CD4-positive, alpha-beta T cell (primary cell): ENCODE data around the gene DSCAML1. TPM values are rescaled to one million over a fixed set of nuclear protein-coding genes. Genes with fewer than 3 reads are reported as not detected.
A peak's percentile ranks its signal among the peaks of the same experiment; 100 is the strongest.

Experiments used
- ATAC-seq: fragments of 200-7000 bp; cut with Tn5 transposase; one replicate; pipeline ENCODE4 v1.10.0; 2022; ENCODE audit warnings: mild to moderate bottlenecking; ENCODE audit not compliant: poor library complexity
- CTCF ChIA-PET: fragments of 350-600 bp; sonication (Branson Sonifier 250); formaldehyde crosslinking; loops from one replicate; lab custom pipeline; 2021; ENCODE audit warnings: antibody characterized with exemption, inconsistent platforms; lab: Charles Lee
- POLR2A ChIA-PET: fragments of 350-600 bp; sonication (Branson Sonifier 250); formaldehyde crosslinking; loops from one replicate; lab custom pipeline; 2021; ENCODE audit warnings: antibody characterized with exemption, inconsistent platforms; lab: Charles Lee
- DNase-seq, 14 experiments: peaks; one replicate each; pipeline ENCODE4 v3.0.0-alpha.2; 2013 to 2020; ENCODE audit warnings: mixed read lengths in 2 of 14
- H3K27ac ChIP-seq, 2 donors: one replicate each; pipeline versions ENCODE4 v1.5.1 to v1.7.0; 2013; ENCODE audit warnings: low read length in 2 of 2, low read depth in 1 of 2, mild to moderate bottlenecking in 1 of 2
- H3K27me3 ChIP-seq, 2 experiments: 1 replicate in 1 of 2; 2 replicates in 1 of 2; pipeline versions ENCODE4 v1.6.1 to v1.7.0; 2013; ENCODE audit warnings: low read length in 2 of 2, control low read depth in 1 of 2, mild to moderate bottlenecking in 1 of 2, moderate library complexity in 1 of 2; ENCODE audit not compliant: insufficient read depth in 2 of 2, control insufficient read depth in 1 of 2
- H3K36me3 ChIP-seq: one replicate; pipeline ENCODE4 v1.6.1; 2013; ENCODE audit warnings: low read length, control low read depth; ENCODE audit not compliant: insufficient read depth
- H3K4me1 ChIP-seq: one replicate; pipeline ENCODE4 v1.6.1; 2013; ENCODE audit warnings: low read length, control low read depth; ENCODE audit not compliant: insufficient read depth
- H3K4me3 ChIP-seq: one replicate; pipeline ENCODE4 v1.5.1; 2013; ENCODE audit warnings: mild to moderate bottlenecking, low read length, moderate library complexity
- H3K9me3 ChIP-seq, 2 experiments: 1 replicate in 1 of 2; 2 replicates in 1 of 2; pipeline versions ENCODE4 v1.6.1 to v1.7.0; 2013; ENCODE audit warnings: low read length in 2 of 2, mild to moderate bottlenecking in 2 of 2, control low read depth in 1 of 2, moderate library complexity in 1 of 2; ENCODE audit not compliant: control insufficient read depth in 1 of 2, insufficient read depth in 1 of 2
- H3K27ac Mint-ChIP-seq: one replicate; pipeline ENCODE4 v1.8.0; 2020; ENCODE audit warnings: mixed read lengths
- H3K27me3 Mint-ChIP-seq: one replicate; pipeline ENCODE4 v1.8.0; 2021; ENCODE audit warnings: mixed read lengths
- H3K36me3 Mint-ChIP-seq: one replicate; pipeline ENCODE4 v1.8.0; 2021; ENCODE audit warnings: low read depth, mixed read lengths
- H3K4me1 Mint-ChIP-seq: one replicate; pipeline ENCODE4 v1.8.0; 2021; ENCODE audit warnings: low read depth, mixed read lengths
- H3K4me3 Mint-ChIP-seq: one replicate; pipeline ENCODE4 v1.8.0; 2020; ENCODE audit warnings: mild to moderate bottlenecking, mixed read lengths
- H3K9me3 Mint-ChIP-seq: one replicate; pipeline ENCODE4 v1.8.0; 2020; ENCODE audit warnings: mixed read lengths
- CTCF ChIP-seq: fragments of 200-600 bp; IDR thresholded peaks from one replicate; pipeline ENCODE4 v1.8.0; 2022; ENCODE audit warnings: antibody characterized with exemption, mild to moderate bottlenecking
- intact Hi-C, 2 experiments: fragments of 100-400 bp; cut with DNase I in 1 of 2; cut with micrococcal nuclease in 1 of 2; formaldehyde crosslinking; loops; one replicate each; pipeline versions ENCODE4 v1.15.1 to v1.9.0; 2023 to 2025; cut with DNase I, micrococcal nuclease
- total RNA-seq, 174 experiments: library from RNA in 2 of 174; stranded (reverse) in 2 of 174; gene quantifications; one replicate each; pipeline ENCODE4 v1.2.3 and lab custom pipeline; 2021 to 2026

Gene DSCAML1
- total RNA-seq, 2 experiments from 2014 or later = 0.22 to 0.61 TPM

GRCh38 chr11:117428186-117428855 lies 368.7 kb downstream of the DSCAML1 start:
- Mint-ChIP-seq H3K4me1 (peaks cover 5% of the 10 kb centered on the region), H3K4me3 (no peak overlapping the region), H3K27me3 (no peaks in the 10 kb centered on the region), H3K27ac (no peak overlapping the region), H3K9me3 (no peaks in the 10 kb centered on the region), H3K36me3 (no peaks in the 10 kb centered on the region)
- CTCF ChIA-PET = no interaction called here
- Histone ChIP-seq H3K27me3 (no peaks in the 10 kb centered on the region), H3K4me3 (no peak overlapping the region), H3K9me3 (no peaks in the 10 kb centered on the region), H3K4me1 (peaks cover 8% of the 10 kb centered on the region), H3K36me3 (no peaks in the 10 kb centered on the region), H3K27ac (no peak overlapping the region)
- no peak for ATAC-seq
- POLR2A ChIA-PET = no interaction called here
- no peak for TF ChIP-seq CTCF
- peak in 1 of 14 experiments; percentile 11 for DNase-seq
- intact Hi-C loops = loop anchor here (5.0 to 10.0 kb wide), 3 partner anchors 386 to 744 kb away; no protein-coding TSS in a partner anchor

- Histone ChIP-seq H3K27ac (no peak overlapping the region), H3K9me3 (no peaks in the 10 kb centered on the region), H3K36me3 (no peaks in the 10 kb centered on the region), H3K4me1 (peaks cover 8% of the 10 kb centered on the region), H3K27me3 (no peaks in the 10 kb centered on the region), H3K4me3 (no peak overlapping the region)
- no peak overlapping the region for H3K4me3 Mint-ChIP-seq
- peaks cover 5% of the 10 kb centered on the region for H3K4me1 Mint-ChIP-seq
- H3K9me3 Mint-ChIP-seq = no peaks in the 10 kb centered on the region
- ATAC-seq (no peak), DNase-seq (no peak)
- intact Hi-C loops = loop anchor here (2.0 to 10.0 kb wide), 4 partner anchors 387 to 745 kb away; no protein-coding TSS in a partner anchor
- ChIA-PET POLR2A (no interaction called here), CTCF (no interaction called here)
- no peak for TF ChIP-seq CTCF
- no peaks in the 10 kb centered on the region for H3K36me3 Mint-ChIP-seq
- H3K27ac Mint-ChIP-seq = no peak overlapping the region
- no peaks in the 10 kb centered on the region for H3K27me3 Mint-ChIP-seq
Observed at GRCh38 chr11:117427356-117427874, 369.6 kb downstream of the DSCAML1 start.

- Mint-ChIP-seq H3K36me3 (no peaks in the 10 kb centered on the region), H3K9me3 (no peaks in the 10 kb centered on the region), H3K4me1 (peaks cover 5% of the 10 kb centered on the region), H3K27ac (no peak overlapping the region), H3K4me3 (no peak overlapping the region), H3K27me3 (no peaks in the 10 kb centered on the region)
- H3K27me3 ChIP-seq = no peaks in the 10 kb centered on the region
- H3K27ac ChIP-seq = no peak overlapping the region
- CTCF ChIA-PET = no interaction called here
- intact Hi-C loops = loop anchor here (1.0 to 10.0 kb wide), 5 partner anchors 388 to 745 kb away; no protein-coding TSS in a partner anchor
- no peak overlapping the region for H3K4me3 ChIP-seq
- TF ChIP-seq CTCF = no peak
- no peak for DNase-seq
- H3K4me1 ChIP-seq = peaks cover 8% of the 10 kb centered on the region
- POLR2A ChIA-PET = no interaction called here
- H3K9me3 ChIP-seq = no peaks in the 10 kb centered on the region
- ATAC-seq = no peak
- no peaks in the 10 kb centered on the region for H3K36me3 ChIP-seq
Observed at GRCh38 chr11:117426941-117427340, 370.1 kb downstream of the DSCAML1 start.
